HG03060 (cell line): ENCODE measurements around the gene LPCAT4.
A peak's percentile ranks its signal among the peaks of the same experiment; 100 is the strongest.
"Not testable (repeated sequence)": the region's sequence is repeated elsewhere in the genome, so short reads cannot be mapped to it uniquely, and the experiment has no call there.

Experiments
- ATAC-seq: cut with Tn5 transposase; IDR thresholded peaks from one replicate; pipeline ENCODE4 v1.9.1; 2021; ENCODE audit warnings: low read depth, moderate number of reproducible peaks; ENCODE audit not compliant: unreplicated experiment

Gene LPCAT4

DNA sequence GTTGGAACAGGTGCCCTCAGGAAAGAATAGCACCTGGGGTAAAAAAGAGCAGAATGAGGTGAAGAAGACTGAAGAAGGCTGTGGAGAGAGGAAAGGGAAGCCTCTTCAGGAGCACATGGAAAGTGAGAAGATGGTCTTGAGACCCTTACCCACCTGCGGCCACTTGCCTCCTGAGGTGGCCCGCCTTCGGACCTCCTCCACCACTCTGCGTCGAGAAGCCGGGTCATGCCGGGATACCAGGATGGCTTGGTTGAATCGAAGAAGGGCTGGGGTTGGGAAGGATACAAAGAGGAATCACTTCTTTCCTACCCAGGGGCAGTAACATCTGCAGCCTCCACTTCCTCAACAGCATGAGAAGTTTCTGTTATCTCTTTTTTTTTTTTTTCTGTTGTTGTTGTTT is 3.0 kb downstream of the LPCAT4 start:
- ATAC-seq: no peak

DNA sequence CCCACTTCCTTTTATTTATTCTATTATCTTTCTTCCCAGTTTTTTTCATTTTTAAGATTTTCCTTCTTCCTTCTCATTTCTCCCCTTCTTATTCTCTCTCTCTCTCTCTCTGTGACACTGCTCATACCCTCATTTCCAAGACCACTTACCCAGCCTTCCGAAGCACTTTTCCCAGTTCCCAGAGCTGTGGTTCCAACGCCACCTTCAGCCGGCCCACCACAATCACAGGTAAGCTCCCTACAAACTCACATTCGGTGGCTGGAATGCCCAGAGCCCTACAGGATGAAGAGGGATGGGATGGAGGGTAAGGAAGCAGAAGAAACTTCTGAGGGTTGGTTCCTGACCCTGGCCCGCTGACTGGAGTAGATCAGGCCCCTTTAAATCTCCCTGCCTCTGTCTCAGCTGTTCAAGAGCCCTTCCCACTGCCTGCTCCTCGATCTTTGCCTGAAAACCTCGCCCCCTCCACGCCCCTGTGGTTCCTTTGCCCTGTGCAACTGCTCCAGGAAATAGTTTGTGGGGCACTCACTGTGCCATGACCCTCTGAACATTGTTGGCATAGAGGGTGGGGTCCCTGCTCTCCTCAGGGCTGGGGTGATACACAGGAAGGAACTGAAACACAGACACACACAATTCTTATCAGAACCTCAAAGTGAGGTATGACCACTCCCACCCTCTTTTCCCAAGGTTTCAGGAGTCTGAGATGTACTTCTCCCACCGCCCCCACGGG is 4.8 kb downstream of the LPCAT4 start:
- no peak for ATAC-seq

DNA sequence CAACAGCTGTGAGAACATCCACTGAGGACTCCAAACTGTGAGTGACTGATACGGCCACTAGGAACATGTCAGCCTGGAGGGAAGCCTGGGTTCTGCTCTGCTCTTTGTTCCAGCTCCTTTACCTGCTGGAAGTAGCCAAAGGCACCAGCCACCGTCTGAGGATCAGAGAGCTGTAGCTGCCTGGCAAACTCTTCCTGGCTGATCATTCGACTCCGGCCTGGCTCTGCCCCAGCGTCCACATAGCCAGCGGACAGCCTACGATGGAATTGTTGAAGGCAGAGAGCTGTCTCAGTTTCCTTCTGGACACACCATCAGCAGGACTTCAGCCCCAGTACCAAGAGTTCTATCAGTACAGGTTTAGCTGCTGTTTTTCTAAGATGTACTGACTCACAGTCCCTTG is 5.7 kb downstream of the LPCAT4 start:
- no peak for ATAC-seq

DNA sequence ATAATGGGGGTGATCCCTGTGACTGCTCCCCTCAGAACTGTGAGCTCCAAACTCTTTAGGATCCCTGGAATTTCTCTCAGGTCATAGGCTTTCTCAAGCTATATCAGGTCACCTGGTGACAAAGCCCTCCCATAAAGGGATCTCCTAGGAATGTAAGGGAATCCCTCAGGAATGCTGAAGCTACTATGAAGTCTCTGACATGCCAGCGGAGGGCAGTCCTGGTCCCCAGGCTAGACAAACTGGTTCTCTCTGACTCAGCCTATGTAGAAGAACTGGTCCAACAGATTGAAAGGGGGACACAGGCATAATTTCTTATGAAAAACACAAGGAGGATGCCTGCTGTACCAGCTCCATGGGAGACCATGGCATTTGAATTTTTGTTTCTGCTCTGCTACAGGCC is 6.7 kb downstream of the LPCAT4 start:
- ATAC-seq: no peak

DNA sequence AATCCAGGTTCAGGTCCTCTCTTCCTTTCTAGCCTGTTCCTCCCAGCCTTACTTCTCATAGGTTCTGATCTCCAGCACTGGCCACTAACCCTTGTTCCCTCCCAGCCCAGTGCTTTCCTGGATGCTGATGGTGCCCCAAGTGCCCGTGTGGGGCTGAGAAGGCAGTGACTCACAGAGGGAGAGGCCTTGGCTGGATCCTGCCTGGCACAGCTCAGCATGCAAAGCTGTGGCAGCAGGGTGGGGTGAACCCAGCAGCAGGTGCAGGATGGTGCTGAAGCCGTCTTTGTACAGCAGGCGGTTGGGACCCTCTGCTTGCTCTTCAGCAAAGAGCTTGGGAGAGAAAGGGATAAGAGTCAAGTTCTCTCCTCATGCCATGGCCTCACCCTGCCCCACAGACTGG is 7.6 kb downstream of the LPCAT4 start:
- ATAC-seq: no peak

DNA sequence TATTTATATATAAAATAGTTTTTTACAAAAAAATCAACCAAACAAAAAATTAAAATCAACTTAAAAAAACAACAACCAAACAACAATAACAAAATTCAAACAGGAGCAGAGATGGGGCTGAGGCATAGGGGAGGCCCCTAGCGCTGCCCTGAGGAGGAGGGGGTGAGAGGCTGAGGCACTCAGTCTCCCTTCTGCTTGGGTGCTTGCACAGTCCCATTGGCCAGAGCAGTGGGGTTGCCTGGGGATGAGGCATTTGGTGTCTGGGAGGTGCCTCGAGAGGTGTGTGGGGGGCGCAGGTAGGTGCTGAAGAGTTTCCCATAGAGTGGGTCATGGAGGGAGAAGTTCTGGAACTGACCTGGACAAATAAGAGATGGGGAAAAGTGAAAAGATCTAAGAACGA is 8.0 kb downstream of the LPCAT4 start:
- ATAC-seq: no peak

DNA sequence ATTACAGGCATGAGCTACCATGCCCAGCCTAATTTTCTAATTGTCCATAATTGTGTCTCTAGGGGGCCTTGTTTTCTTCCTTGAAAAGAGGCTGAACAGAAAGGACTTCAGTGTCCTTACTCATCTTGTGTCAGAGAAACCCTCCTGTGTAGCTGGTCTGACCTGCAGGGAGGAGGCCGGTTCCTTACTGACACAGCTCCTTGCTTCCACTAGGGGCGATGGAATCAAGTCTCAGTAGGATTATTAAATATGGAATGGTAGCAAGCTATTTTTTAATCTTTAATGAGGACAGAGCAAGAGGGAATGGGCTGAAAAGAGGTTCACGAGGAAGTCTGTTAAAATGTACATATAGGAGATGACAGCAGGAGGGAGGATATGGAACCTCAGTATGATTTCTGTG is 8.6 kb downstream of the LPCAT4 start:
- no peak for ATAC-seq

DNA sequence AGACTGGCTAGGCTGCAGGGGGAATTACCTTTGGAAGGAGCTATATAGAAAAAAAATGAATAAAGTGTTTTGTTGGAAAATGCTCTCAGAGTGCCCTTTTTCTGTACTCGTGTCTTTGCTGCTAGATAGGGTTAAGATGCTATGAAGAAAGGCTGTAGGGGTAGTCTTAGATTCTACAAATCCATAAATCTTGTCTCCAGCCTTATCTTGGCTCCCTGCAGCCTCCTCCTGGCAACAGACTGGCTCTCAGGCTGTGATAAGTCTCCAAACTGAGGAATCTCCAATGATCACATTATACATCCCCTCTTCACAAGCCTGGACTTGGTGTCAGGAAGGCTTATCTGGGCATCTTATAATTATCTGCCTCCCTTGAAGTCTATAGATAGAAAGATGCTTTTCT is 9.3 kb downstream of the LPCAT4 start:
- ATAC-seq: no peak

DNA sequence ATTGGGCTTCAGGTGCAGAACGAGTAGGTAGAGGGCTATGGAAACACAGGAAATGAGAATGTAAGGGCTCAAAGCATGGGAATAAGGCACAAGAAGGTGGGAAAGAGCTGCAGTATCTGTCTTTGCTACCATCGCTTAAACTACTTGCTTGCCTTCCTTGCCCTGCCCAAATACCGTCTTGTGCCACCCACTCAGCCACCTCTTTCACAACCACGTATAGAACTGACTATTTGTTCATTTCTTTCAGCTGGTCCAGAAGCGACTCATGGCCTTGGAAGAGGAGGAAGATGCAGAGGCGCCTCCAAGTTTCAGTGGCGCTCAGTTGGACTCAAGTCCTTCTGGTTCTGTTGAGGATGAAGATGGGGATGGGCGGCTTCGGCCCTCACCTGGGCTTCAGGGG is 11.8 kb downstream of the LPCAT4 start:
- ATAC-seq: no peak

DNA sequence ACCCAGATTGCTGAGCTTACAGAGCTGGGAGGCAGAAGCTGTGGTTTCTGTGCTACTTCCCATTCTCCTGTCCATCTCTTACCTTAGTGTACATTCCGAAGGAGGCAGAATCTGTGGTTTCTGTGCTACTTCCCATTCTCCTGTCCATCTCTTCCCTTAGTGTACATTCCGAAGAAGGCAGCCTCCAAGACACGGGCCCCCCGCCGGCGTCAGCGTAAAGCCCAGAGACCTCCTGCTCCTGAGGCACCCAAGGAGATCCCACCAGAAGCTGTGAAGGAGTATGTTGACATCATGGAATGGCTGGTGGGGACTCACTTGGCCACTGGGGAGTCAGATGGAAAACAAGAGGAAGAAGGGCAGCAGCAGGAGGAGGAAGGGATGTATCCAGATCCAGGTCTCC is 12.7 kb downstream of the LPCAT4 start:
- no peak for ATAC-seq

DNA sequence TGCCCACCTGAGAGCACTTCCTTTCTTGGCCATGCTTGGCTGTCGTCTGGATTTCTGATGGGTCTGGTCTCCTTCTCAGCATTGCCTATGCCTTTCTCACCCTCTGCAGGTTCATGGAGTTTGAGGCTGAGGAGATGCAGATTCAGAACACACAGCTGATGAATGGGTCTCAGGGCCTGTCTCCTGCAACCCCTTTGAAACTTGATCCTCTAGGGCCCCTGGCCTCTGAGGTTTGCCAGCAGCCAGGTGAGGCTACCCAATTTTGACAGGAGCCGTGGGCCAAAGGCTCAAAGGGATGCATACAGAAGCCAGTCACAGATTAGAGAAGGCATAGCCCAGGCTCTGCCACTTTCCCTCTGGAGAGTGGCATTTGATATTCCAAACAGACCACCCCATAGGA is 13.4 kb downstream of the LPCAT4 start:
- ATAC-seq: no peak

DNA sequence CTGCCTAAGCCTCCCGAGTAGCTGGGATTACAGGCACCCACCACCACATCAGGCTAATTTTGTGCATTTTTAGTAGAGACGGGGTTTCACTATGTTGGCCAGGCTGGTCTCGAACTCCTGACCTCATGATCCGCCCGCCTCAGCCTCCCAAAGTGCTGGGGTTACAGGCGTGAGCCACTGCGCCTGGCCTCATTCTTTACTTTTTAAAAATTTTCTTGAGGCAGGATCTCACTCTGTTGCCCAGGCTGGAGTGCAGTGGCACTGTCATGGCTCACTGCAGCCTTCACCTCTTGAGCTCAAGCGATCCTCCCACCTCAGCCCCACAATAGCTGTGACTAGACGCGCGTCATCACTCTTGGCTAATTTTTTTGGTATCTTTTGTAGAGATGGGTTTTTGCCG is 14.0 kb downstream of the LPCAT4 start:
- ATAC-seq: not testable (repeated sequence)

DNA sequence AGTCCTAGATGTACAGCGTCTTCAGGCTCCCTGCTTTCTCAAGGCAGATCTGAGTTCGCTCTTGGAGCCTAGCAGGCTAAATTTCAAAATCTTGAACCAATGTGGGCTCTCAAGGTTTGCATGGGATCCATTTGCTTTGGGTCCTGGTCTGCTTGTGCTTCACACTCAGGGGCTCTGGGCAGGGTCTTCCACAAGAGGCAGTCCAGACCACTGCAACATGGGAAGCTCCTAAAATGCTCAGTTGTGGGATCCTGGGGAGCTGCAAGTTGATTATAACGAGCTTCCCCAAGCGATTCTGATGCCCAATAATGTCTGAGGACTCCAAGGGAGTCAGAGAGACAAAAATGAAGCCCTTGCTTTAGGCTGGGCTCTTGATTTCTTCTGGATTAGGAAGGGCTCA is 17.2 kb downstream of the LPCAT4 start:
- no peak for ATAC-seq

DNA sequence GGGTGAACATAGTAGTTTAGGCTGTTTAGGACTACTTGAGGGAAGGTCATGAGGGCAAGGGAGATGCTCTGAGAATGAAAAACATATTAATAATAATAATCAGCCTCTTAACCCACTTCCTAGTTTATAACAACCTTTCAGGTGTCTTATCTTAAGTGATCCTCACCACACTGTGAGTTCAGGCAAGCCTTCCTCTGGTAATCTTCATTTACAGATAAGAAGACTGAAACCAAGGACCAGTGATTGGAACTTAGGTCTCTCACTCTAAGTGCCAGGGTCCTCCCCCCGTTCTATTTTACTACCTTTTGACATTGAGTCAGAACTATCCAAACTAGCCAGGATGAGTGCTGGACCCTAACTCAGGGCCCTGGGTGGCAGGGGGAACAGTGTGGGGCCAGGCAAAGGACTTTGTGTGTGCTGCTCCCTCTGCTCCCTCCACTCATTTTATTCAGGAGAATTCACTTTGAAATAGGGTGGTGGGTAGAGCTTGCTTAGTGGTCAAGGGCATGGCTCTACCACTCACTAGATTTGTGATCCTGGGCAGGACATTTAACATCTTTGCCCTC is 18.2 kb downstream of the LPCAT4 start:
- ATAC-seq: no peak

DNA sequence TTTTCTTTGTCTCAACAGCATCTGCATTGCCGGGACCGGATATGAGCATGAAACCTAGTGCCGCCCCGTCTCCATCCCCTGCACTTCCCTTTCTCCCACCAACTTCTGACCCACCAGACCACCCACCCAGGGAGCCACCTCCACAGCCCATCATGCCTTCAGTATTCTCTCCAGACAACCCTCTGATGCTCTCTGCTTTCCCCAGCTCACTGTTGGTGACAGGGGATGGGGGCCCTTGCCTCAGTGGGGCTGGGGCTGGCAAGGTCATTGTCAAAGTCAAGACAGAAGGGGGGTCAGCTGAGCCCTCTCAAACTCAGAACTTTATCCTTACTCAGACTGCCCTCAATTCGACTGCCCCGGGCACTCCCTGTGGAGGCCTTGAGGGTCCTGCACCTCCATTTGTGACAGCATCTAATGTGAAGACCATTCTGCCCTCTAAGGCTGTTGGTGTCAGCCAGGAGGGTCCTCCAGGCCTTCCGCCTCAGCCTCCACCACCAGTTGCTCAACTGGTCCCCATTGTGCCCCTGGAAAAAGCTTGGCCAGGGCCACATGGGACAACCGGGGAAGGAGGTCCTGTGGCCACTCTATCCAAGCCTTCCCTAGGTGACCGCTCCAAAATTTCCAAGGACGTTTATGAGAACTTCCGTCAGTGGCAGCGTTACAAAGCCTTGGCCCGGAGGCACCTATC is 18.9 kb downstream of the LPCAT4 start:
- ATAC-seq: no peak

DNA sequence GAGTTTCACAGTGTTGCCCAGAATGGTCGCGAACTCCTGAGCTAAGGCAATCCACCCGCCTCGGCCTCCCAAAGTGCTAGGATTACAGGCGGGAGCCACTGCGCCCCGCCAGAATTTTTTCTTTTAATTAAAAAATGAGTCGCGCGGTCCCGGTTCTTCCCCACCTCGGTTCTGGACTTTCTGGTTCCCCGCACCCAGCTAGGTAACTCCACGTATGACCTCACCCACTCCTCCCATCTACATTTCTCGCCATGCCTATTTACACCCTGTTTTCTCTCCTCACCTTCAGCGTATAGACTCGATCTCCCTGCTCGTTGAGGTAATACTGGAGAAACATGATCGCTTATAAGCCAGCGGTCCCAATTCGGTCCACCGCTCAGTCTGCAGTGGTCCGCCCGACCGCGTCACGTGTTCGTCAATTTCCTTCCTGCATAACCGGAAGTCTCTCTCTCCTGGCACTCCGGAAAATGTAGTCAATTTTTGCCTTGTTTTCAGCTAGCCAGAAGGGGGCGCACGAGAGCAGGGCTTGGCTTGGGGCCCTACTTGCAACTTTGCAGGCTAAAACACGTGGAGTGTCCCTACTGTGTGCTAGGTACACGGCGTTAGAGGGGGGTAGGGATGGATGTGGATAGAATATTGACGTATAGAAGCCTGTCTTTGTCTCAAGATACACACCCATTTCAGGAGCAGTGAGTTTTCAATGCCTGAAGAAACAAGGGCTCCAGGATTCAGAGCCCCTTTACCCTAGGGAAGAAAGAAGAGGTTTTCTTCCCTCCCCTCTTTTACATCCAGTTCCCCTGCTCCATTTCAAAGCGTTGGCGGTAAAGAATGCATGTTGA is 24.0 kb downstream of the LPCAT4 start, which contains the start of the genes NOP10 and NUTM1:
NOP10 (minus strand) TSS at position 400 of the 839 bp plus-strand sequence; CDS start at position 337, 63 bp downstream.
NUTM1 (plus strand) TSS at position 579 of the 839 bp plus-strand sequence. CDS start 382 bp downstream, outside the sequence.
- peak; percentile 76 for ATAC-seq

DNA sequence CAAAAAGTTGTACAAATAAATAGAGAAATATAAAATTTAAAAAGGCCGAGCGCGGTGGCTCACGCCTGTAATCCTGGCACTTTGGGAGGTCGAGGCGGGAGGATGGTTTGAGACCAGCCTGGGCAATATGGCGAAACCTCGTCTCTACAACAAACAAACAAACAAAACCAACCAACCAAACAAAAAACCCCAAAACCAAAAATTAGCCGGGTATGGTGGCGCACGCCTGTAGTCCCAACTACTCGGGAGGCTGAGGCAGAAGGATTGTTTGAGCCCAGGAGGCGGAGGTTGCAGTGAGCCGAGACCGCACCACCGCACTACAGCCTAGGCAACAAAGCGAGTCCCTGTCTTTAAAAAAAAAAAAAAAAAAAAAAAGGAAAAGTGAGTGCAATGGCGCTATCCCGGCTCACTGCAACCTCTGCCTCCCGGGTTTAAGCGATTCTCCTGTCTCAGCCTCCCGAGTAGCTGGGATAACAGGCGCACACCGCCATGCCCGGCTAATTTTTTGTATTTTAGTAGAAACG is 24.7 kb downstream of the LPCAT4 start:
- ATAC-seq: not testable (repeated sequence)

DNA sequence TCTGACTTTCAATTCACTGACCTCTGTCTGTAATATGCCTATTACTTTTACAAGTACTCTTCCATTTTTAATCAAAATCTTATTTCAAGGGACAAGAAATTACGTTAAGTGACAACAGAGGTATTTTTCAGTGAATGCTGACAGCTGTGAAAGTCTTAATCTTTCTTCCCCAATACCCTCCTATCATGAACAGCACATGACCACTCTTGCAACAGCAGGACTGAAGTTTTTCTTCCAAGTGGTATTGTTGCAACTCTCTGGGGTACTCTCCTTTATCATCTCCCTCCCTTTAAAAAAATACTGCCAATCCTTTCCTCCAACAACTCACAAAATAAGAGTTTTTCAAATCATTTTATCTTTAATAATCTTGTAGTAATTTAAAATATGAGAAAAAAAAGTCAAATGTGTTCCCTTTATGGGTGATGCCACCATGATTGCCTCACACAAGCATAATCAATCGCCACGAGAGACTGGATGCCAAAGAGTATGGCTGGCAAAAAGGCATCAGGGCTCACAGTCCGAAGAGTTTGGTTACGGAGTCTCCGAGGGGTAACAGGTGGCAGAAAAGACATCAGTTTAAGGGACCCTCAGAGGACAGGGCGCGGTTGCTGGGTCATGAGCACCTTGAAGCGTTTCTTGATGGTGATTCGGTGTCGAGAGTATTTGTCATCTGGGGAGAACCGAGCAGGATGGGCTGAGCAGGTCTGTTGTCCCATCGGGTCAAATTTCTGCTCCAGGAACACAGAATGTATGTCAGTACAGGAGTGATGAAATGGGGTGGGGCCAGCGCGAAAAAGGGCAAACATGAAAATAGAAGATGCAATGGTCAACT is 25.4 kb downstream of the LPCAT4 start:
- ATAC-seq: no peak

DNA sequence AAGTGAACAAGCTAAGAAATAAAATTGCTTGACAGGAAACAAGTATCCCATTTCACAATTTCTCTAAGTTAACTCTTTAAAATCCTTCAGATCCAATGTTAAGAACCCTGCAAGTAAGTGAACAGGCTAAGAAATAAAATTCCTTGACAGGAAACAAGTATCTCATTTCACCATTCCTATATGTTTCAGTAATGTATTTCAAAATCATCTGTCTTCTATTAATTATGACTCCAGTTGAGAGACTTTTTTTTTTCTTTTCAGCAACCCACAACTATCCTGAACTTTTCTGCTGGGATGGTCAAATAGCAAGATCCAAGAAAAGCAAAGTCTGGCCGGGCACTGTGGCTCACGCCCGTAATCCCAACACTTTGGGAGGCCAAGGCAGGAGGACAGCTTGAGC is 27.1 kb downstream of the LPCAT4 start:
- no peak for ATAC-seq

DNA sequence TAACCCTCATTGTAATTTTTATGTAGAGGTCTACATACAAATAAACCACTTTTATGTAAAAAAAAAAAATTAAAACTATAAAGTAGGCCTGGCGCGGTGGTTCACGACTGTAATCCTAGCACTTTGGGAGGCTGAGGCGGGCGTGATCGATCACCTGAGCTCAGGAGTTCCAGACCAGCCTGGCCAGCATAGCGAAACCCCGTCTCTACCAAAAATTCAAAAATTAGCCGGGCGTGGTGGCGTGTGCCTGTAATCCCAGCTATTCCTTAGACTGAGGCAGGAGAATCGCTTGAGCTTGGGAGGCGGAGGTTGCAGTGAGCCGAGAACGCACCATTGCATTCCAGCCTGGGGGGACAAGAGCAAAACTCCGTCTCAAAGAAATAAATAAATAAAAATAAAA is 28.6 kb downstream of the LPCAT4 start:
- ATAC-seq: no peak
